ENCODE data around the gene NFAM1.

DNA sequence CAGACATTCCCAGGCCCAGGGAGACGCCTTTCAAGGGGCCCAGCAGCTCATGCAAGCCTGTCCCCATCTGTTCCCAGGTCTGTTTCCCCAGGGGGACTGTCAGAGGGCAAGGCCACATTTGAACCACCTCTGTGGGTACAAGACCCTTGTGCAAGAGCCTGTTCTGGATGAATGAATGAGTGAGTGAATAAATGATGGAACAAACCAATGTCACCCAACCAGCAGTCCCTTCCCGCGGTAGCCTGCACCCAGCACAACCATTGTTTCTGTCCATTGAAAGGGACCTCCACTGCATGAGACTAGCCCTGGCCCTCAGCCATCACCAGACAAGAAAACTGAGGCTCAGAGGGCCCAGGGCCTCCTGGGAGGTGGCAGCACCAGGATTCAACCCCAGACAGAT lies 92.1 kb downstream of the NFAM1 start:
- TF ChIP-seq, protein P1, sequence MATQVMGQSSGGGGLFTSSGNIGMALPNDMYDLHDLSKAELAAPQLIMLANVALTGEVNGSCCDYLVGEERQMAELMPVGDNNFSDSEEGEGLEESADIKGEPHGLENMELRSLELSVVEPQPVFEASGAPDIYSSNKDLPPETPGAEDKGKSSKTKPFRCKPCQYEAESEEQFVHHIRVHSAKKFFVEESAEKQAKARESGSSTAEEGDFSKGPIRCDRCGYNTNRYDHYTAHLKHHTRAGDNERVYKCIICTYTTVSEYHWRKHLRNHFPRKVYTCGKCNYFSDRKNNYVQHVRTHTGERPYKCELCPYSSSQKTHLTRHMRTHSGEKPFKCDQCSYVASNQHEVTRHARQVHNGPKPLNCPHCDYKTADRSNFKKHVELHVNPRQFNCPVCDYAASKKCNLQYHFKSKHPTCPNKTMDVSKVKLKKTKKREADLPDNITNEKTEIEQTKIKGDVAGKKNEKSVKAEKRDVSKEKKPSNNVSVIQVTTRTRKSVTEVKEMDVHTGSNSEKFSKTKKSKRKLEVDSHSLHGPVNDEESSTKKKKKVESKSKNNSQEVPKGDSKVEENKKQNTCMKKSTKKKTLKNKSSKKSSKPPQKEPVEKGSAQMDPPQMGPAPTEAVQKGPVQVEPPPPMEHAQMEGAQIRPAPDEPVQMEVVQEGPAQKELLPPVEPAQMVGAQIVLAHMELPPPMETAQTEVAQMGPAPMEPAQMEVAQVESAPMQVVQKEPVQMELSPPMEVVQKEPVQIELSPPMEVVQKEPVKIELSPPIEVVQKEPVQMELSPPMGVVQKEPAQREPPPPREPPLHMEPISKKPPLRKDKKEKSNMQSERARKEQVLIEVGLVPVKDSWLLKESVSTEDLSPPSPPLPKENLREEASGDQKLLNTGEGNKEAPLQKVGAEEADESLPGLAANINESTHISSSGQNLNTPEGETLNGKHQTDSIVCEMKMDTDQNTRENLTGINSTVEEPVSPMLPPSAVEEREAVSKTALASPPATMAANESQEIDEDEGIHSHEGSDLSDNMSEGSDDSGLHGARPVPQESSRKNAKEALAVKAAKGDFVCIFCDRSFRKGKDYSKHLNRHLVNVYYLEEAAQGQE (IDR thresholded peaks at IDR 0.05; ENCODE audit: unreplicated experiment) = no peak
- TF ChIP-seq, protein P2, sequence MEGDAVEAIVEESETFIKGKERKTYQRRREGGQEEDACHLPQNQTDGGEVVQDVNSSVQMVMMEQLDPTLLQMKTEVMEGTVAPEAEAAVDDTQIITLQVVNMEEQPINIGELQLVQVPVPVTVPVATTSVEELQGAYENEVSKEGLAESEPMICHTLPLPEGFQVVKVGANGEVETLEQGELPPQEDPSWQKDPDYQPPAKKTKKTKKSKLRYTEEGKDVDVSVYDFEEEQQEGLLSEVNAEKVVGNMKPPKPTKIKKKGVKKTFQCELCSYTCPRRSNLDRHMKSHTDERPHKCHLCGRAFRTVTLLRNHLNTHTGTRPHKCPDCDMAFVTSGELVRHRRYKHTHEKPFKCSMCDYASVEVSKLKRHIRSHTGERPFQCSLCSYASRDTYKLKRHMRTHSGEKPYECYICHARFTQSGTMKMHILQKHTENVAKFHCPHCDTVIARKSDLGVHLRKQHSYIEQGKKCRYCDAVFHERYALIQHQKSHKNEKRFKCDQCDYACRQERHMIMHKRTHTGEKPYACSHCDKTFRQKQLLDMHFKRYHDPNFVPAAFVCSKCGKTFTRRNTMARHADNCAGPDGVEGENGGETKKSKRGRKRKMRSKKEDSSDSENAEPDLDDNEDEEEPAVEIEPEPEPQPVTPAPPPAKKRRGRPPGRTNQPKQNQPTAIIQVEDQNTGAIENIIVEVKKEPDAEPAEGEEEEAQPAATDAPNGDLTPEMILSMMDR (conservative IDR thresholded peaks at IDR 0.05; ENCODE audit: low read depth in 2 of 2) = no peak
- no peak for TF ChIP-seq JUNB (IDR thresholded peaks at IDR 0.05; ENCODE audit: unreplicated experiment)
- no peak for TF ChIP-seq POLR2AphosphoS5 (IDR thresholded peaks at IDR 0.05; ENCODE audit: low read depth)
- no peak for TF ChIP-seq EZH2 (IDR thresholded peaks at IDR 0.05; ENCODE audit: low read depth, unreplicated experiment)
- TF ChIP-seq EZH2phosphoT487 (IDR thresholded peaks at IDR 0.05; ENCODE audit: unreplicated experiment) = no peak

Measured in GM23338 (cell line).